ENCODE measurements around the gene JUP. TPM values are rescaled to one million over a fixed set of nuclear protein-coding genes. Genes with fewer than 3 reads are reported as not detected.

Gene JUP
- total RNA-seq, 2 experiments from 2014 or later = 40.5 to 62.0 TPM

- no peaks in the 10 kb centered on the region for H3K9me3 ChIP-seq (ENCODE audit: low read length)
- CTCF ChIA-PET (ENCODE audit: unreplicated experiment) = no interaction called here
- DNase-seq (ENCODE audit: low spot score) = no peak
- no peak for TF ChIP-seq EZH2phosphoT487 (IDR thresholded peaks at IDR 0.05; ENCODE audit: borderline replicate concordance, low read depth, low read length)
- TF ChIP-seq CTCF (conservative IDR thresholded peaks at IDR 0.05; ENCODE audit: low read length) = no peak
- POLR2A ChIA-PET = no interaction called here
- H3K4me1 ChIP-seq (ENCODE audit: insufficient read depth, low read length, poor library complexity, severe bottlenecking) = no peaks in the 10 kb centered on the region
- no peak overlapping the region for H3K4me2 ChIP-seq (ENCODE audit: low read length)
- no peaks in the 10 kb centered on the region for H3K9me2 ChIP-seq (ENCODE audit: insufficient read depth, low read length)
- H2AFZ ChIP-seq (ENCODE audit: low read length) = no peak overlapping the region
- no peaks in the 10 kb centered on the region for H3K36me3 ChIP-seq (ENCODE audit: insufficient read depth, low read length)
- no peaks in the 10 kb centered on the region for H3K79me2 ChIP-seq (ENCODE audit: insufficient read depth, low read depth, low read length)
- H4K20me1 ChIP-seq (ENCODE audit: insufficient read depth, low read length) = no peaks in the 10 kb centered on the region
- no peak overlapping the region for H3K27ac ChIP-seq (ENCODE audit: low read depth, low read length, poor library complexity, severe bottlenecking)
- no peak overlapping the region for H3K4me3 ChIP-seq (ENCODE audit: low read depth, low read length, poor library complexity, severe bottlenecking)
- no TSS peak for BruUV-seq (replicated peaks)
- intact Hi-C loops (cut with micrococcal nuclease; ENCODE audit: unreplicated experiment) = no loop called here
These were observed 75.9 kb downstream of the JUP start for GRCh38 chr17:41710472-41711090.

DNA sequence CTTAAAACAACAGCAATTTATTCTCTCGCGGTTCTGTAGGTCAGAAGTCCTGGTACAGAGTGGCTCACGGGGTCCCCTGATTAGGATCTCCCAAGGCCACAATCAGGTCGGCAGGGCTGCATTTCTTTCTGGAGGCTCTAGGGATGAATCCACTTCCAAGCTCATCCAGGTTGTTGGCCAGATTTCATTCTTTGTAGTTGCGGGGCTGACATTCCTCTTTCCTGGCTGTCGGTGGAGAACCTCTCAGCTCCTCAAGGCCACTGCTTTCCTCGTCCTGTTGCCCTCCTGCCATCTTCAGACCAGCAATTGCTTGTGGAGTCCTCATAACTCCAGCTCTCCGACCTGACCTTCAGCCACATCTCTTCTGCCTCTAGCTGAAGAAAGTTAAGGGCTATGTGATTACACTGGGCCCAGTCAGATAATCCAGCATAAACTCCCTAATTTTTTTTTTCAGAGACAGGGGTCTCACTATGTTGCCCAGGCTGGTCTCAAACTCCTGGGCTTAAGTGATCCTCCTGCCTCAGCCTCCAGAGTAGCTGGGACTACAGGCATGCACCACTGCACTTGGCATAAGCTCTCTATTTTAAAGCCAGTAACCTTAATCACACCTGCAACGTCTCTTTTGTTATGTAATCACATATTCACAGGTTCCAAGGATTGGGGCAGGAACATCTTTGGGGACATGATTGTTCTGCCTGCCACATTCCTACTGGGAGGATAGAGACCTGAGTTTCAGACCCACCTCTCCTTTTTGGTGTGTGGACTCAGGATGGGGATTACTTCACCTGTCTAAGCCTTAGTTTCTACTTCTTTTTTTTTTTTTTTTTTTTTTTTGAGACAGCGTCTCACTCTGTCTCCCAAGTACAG, 78.5 kb downstream of the JUP start:
- H2AFZ ChIP-seq (ENCODE audit: low read length) = no peak overlapping the region
- H3K27ac ChIP-seq (ENCODE audit: low read depth, low read length, poor library complexity, severe bottlenecking) = no peak overlapping the region
- TF ChIP-seq CTCF (conservative IDR thresholded peaks at IDR 0.05; ENCODE audit: low read length) = no peak
- TF ChIP-seq EZH2phosphoT487 (IDR thresholded peaks at IDR 0.05; ENCODE audit: borderline replicate concordance, low read depth, low read length) = no peak
- intact Hi-C loops (cut with micrococcal nuclease; ENCODE audit: unreplicated experiment) = no loop called here
- ChIA-PET POLR2A (interaction anchor here (1.2 to 1.6 kb wide), 2 partner anchors 12 to 20 kb away, joined by 3 read pairs; partner anchors contain the start of gene EIF1), CTCF (ENCODE audit: unreplicated experiment) (interaction anchor here (0.6 kb wide), 1 partner anchor 136 kb away, joined by 3 read pairs; no protein-coding TSS in a partner anchor)
- H4K20me1 ChIP-seq (ENCODE audit: insufficient read depth, low read length) = no peaks in the 10 kb centered on the region
- no TSS peak for BruUV-seq (replicated peaks)
- no peaks in the 10 kb centered on the region for H3K9me2 ChIP-seq (ENCODE audit: insufficient read depth, low read length)
- no peak overlapping the region for H3K4me2 ChIP-seq (ENCODE audit: low read length)
- H3K4me1 ChIP-seq (ENCODE audit: insufficient read depth, low read length, poor library complexity, severe bottlenecking) = no peaks in the 10 kb centered on the region
- no peak overlapping the region for H3K4me3 ChIP-seq (ENCODE audit: low read depth, low read length, poor library complexity, severe bottlenecking)
- H3K9me3 ChIP-seq (ENCODE audit: low read length) = no peaks in the 10 kb centered on the region
- DNase-seq (ENCODE audit: low spot score) = no peak
- no peaks in the 10 kb centered on the region for H3K79me2 ChIP-seq (ENCODE audit: insufficient read depth, low read depth, low read length)
- H3K36me3 ChIP-seq (ENCODE audit: insufficient read depth, low read length) = no peaks in the 10 kb centered on the region

All from OCI-LY7 (cell line).